OCI-LY3 (cell line): ENCODE measurements around the gene FNBP1L.
A peak's percentile ranks its signal among the peaks of the same experiment; 100 is the strongest.

ENCODE experiments used
- H2AFZ ChIP-seq: fragments of 200-600, 300-600 bp; shearing (Covaris generic); 2 replicates; pipeline ENCODE4 v1.6.0; 2014; ENCODE audit warnings: antibody characterized with exemption, low read depth, low read length
- H3K27ac ChIP-seq: fragments of 200-600, 300-600 bp; sonication (generic); 2 replicates; pipeline ENCODE4 v1.5.1; 2014; ENCODE audit warnings: mild to moderate bottlenecking, low read length, moderate library complexity, mixed read lengths
- H3K27me3 ChIP-seq: fragments of 200-600, 300-600 bp; sonication (generic); 2 replicates; pipeline ENCODE4 v1.6.1; 2014; ENCODE audit warnings: low read depth, low read length, mixed read lengths
- H3K36me3 ChIP-seq: fragments of 200-600, 300-600 bp; sonication (generic); replicated peaks from 2 replicates; pipeline ENCODE3; 2014; ENCODE audit warnings: low read depth, low read length, mixed read lengths
- H3K4me1 ChIP-seq: fragments of 300-600, 200-600 bp; sonication (generic); 2 replicates; pipeline ENCODE4 v1.6.1; 2014; ENCODE audit warnings: low read length, mixed read lengths
- H3K4me2 ChIP-seq: fragments of 200-600, 300-600 bp; sonication (generic); 2 replicates; pipeline ENCODE4 v1.6.1; 2014; ENCODE audit warnings: low read length, mixed read lengths
- H3K4me3 ChIP-seq: fragments of 300-600, 200-600 bp; sonication (generic); 2 replicates; pipeline ENCODE4 v1.5.1; 2014; ENCODE audit warnings: antibody characterized with exemption, mild to moderate bottlenecking, low read length, moderate library complexity
- H3K79me2 ChIP-seq: fragments of 300-600, 200-600 bp; shearing (Covaris generic); 2 replicates; pipeline ENCODE4 v1.6.1; 2014; ENCODE audit warnings: mild to moderate bottlenecking, low read length, mixed read lengths
- H3K9ac ChIP-seq: fragments of 300-600, 200-600 bp; shearing (Covaris generic); 2 replicates; pipeline ENCODE4 v1.6.0; 2014; ENCODE audit warnings: mild to moderate bottlenecking, low read length, moderate library complexity
- H3K9me3 ChIP-seq: fragments of 200-600, 300-600 bp; shearing (Covaris generic); 2 replicates; pipeline ENCODE4 v1.6.1; 2014; ENCODE audit warnings: low read length, mixed read lengths; ENCODE audit not compliant: insufficient read depth
- H4K20me1 ChIP-seq: fragments of 200-600, 300-600 bp; sonication (generic); 2 replicates; pipeline ENCODE4 v1.6.1; 2016; ENCODE audit warnings: low read length, mixed read lengths; ENCODE audit not compliant: insufficient read depth
- EZH2phosphoT487 ChIP-seq: fragments of 200-600 bp; shearing (Covaris generic); IDR thresholded peaks from 2 replicates; pipeline ENCODE4 v1.6.1; 2018; ENCODE audit warnings: antibody characterized with exemption, mixed run types, low read depth
- TF ChIP-seq, protein P1 (sequence below): fragments of 200-600, 300-600 bp; sonication (generic); IDR thresholded peaks from 2 replicates; pipeline ENCODE4 v1.5.1; 2014; ENCODE audit warnings: antibody characterized with exemption, low read length, low read depth

Gene FNBP1L

DNA sequence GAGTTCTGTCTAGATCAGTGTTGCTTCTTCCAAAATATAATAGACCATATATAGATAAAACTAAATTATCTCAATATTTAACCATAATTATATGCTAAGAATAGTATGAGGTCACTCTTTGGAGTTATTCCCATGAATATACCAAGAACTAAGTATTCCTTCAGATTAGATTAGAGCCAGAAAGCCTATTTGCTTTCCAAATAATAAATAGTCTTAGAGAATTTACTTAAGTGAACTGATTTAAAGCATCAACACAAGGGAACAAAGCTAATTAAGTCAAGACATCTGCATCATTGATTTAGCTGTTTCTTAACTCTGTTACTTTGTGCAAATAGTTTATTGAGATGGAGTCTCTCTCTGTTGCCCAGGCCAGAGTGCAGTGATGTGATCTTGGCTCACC is 35.7 kb downstream of the FNBP1L start:
- peaks cover 43% of the 10 kb centered on the region for H3K4me1 ChIP-seq
- no peaks in the 10 kb centered on the region for H4K20me1 ChIP-seq
- TF ChIP-seq EZH2phosphoT487 = no peak
- TF ChIP-seq, protein P1, sequence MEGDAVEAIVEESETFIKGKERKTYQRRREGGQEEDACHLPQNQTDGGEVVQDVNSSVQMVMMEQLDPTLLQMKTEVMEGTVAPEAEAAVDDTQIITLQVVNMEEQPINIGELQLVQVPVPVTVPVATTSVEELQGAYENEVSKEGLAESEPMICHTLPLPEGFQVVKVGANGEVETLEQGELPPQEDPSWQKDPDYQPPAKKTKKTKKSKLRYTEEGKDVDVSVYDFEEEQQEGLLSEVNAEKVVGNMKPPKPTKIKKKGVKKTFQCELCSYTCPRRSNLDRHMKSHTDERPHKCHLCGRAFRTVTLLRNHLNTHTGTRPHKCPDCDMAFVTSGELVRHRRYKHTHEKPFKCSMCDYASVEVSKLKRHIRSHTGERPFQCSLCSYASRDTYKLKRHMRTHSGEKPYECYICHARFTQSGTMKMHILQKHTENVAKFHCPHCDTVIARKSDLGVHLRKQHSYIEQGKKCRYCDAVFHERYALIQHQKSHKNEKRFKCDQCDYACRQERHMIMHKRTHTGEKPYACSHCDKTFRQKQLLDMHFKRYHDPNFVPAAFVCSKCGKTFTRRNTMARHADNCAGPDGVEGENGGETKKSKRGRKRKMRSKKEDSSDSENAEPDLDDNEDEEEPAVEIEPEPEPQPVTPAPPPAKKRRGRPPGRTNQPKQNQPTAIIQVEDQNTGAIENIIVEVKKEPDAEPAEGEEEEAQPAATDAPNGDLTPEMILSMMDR = no peak
- peaks cover 4% of the 10 kb centered on the region; the same call in 1 of the 2 replicates for H3K79me2 ChIP-seq
- no peak overlapping the region for H3K4me3 ChIP-seq
- H3K36me3 ChIP-seq = peaks cover 3% of the 10 kb centered on the region
- peaks cover 2% of the 10 kb centered on the region; the same call in 1 of the 2 replicates for H3K9me3 ChIP-seq
- no peak overlapping the region for H3K9ac ChIP-seq
- no peaks in the 10 kb centered on the region for H3K27me3 ChIP-seq
- H3K27ac ChIP-seq = no peak overlapping the region
- no peak overlapping the region for H3K4me2 ChIP-seq
- no peak overlapping the region for H2AFZ ChIP-seq

DNA sequence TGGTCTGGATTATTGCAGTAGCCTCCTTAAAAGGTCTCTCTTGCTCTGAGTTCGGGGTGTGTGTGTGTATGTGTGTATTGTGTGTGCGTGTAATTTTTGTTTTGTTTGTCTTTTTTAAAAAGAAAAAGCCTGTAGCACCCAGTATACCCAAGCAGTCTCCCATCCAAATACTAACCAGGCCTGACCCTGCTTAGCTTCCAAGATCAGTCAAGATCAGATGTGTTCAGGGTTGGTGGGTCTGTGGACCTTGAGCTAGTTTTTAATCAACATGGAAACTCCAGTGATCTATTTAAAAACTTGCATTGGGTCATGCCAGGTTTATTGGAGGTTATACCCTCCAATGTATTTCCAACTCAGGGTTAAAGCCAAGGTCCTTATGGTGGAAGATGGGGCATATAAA is 40.3 kb downstream of the FNBP1L start:
- peaks cover 29% of the 10 kb centered on the region for H3K4me1 ChIP-seq
- no peak for TF ChIP-seq EZH2phosphoT487
- TF ChIP-seq, protein P1 = no peak
- H3K9me3 ChIP-seq = no peaks in the 10 kb centered on the region
- H3K4me2 ChIP-seq = no peak overlapping the region
- no peaks in the 10 kb centered on the region for H4K20me1 ChIP-seq
- peaks cover 8% of the 10 kb centered on the region; the same call in 1 of the 2 replicates for H3K79me2 ChIP-seq
- H3K4me3 ChIP-seq = no peak overlapping the region
- no peaks in the 10 kb centered on the region for H3K36me3 ChIP-seq
- no peaks in the 10 kb centered on the region for H3K27me3 ChIP-seq
- H2AFZ ChIP-seq = no peak overlapping the region
- no peak overlapping the region for H3K27ac ChIP-seq
- H3K9ac ChIP-seq = no peak overlapping the region

DNA sequence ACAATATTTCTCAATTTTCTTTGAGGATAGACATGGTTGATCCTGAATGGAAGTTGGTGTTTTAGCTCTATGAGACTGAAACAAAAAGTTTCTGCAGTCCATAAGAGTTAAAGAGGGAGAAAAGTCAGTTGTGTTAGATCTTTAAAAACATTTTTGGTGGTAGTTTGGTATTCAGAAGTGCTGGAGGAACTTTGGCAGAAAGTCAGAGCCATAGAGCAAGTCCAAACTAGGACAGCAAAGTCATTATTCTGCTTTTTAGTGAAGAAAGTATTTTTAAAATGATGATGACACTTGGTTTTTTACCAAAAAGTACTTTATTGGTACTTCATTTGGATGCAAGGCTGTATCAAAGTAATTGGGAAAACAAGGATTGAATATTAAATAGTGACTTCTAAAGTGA is 41.8 kb downstream of the FNBP1L start:
- Histone ChIP-seq H3K9me3 (no peaks in the 10 kb centered on the region), H4K20me1 (no peaks in the 10 kb centered on the region), H3K27ac (no peak overlapping the region), H3K27me3 (no peaks in the 10 kb centered on the region), H2AFZ (no peak overlapping the region), H3K36me3 (peaks cover 7% of the 10 kb centered on the region), H3K79me2 (peaks cover 8% of the 10 kb centered on the region; the same call in 1 of the 2 replicates), H3K4me3 (no peak overlapping the region), H3K4me2 (peak overlapping the region; percentile 13; the same call in 1 of the 2 replicates), H3K9ac (no peak overlapping the region), H3K4me1 (peaks cover 21% of the 10 kb centered on the region)
- TF ChIP-seq, protein P1 = no peak
- no peak for TF ChIP-seq EZH2phosphoT487

DNA sequence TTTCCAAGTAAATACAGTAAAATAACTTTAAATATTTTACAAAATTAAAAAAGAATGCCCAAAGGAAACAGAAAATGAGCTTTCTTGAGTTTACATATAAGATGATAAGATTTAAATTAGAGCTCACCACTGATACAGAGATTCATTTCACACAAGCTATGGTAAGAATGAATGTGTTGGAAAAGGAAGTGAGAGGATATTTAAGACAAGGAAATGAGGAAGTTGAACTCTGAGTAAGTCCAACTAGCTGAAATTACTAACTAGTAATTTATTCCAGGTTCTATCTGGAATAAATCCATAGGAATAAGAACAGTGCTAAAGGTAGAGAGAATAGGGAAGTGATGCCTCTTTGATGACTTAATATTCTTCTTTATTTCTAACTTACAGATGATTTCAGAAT is 42.4 kb downstream of the FNBP1L start:
- Histone ChIP-seq H3K27ac (no peak overlapping the region), H3K36me3 (peaks cover 7% of the 10 kb centered on the region), H3K4me1 (peaks cover 21% of the 10 kb centered on the region), H3K4me2 (peak overlapping the region; percentile 13), H2AFZ (no peak overlapping the region), H4K20me1 (no peaks in the 10 kb centered on the region), H3K9me3 (no peaks in the 10 kb centered on the region), H3K4me3 (no peak overlapping the region), H3K27me3 (no peaks in the 10 kb centered on the region), H3K79me2 (peaks cover 8% of the 10 kb centered on the region; the same call in 1 of the 2 replicates), H3K9ac (no peak overlapping the region)
- TF ChIP-seq, protein P1 = no peak
- no peak for TF ChIP-seq EZH2phosphoT487
